K562 (cell line): ENCODE results near the gene TMEM129. TPM values are rescaled to one million over a fixed set of nuclear protein-coding genes. Genes with fewer than 3 reads are reported as not detected.

Experiments used
- CREB3L1 ChIP-seq: fragments of 450-650 bp; IDR thresholded peaks from 2 replicates; pipeline ENCODE4 v1.6.1; 2014; ENCODE audit warnings: low read depth, mild to moderate bottlenecking, moderate library complexity, borderline replicate concordance
- CTCFL ChIP-seq: IDR thresholded peaks from 2 replicates; pipeline ENCODE4 v1.6.1; 2011; ENCODE audit warnings: borderline replicate concordance, low read depth, mild to moderate bottlenecking, moderate library complexity, low read length; ENCODE audit not compliant: insufficient read depth, poor library complexity, severe bottlenecking
- E2F5 ChIP-seq: sonication (generic); formaldehyde crosslinking; IDR thresholded peaks from 2 replicates; pipeline ENCODE4 v1.8.0; 2022; ENCODE audit warnings: mild to moderate bottlenecking, missing genetic modification reagents
- ETS2 ChIP-seq: IDR thresholded peaks from 2 replicates; pipeline ENCODE4 v1.6.1; 2016; ENCODE audit warnings: borderline replicate concordance, missing genetic modification characterization, mild to moderate bottlenecking, moderate library complexity, missing compliant biosample characterization; ENCODE audit not compliant: poor library complexity, severe bottlenecking
- MYC ChIP-seq, 2 experiments: fragments of 250-450 bp in 1 of 2; sonication (Bioruptor Pico) in 1 of 2; IDR thresholded peaks; 2 replicates each; pipeline versions ENCODE4 v1.5.1 to v1.6.1; 2012 to 2021; ENCODE audit warnings: low read depth in 2 of 2, borderline replicate concordance in 1 of 2, improper control_type of control experiment in 1 of 2, low read length in 1 of 2, mild to moderate bottlenecking in 1 of 2, moderate library complexity in 1 of 2
- RFX1 ChIP-seq: fragments of 450-650 bp; IDR thresholded peaks from 2 replicates; pipeline ENCODE4 v1.6.1; 2016; ENCODE audit warnings: mild to moderate bottlenecking, moderate library complexity
- RNF2 ChIP-seq: sonication (generic); IDR thresholded peaks from 2 replicates; pipeline ENCODE4 v1.6.1; 2016
- SIN3A ChIP-seq, 2 experiments: fragments of 150-350 bp in 1 of 2; IDR thresholded peaks; 2 replicates each; pipeline ENCODE4 v1.6.1; 2011 to 2016; ENCODE audit warnings: borderline replicate concordance in 2 of 2, low read depth in 2 of 2, low read length in 2 of 2, mild to moderate bottlenecking in 2 of 2, moderate library complexity in 2 of 2; ENCODE audit not compliant: control insufficient read depth in 1 of 2
- STAT6 ChIP-seq: sonication (generic); formaldehyde crosslinking; IDR thresholded peaks from 2 replicates; pipeline ENCODE4 v1.8.1; 2023; ENCODE audit warnings: mild to moderate bottlenecking, missing genetic modification reagents
- ZHX1 ChIP-seq: fragments of 150-350 bp; conservative IDR thresholded peaks from 2 replicates; pipeline ENCODE4 v1.6.1; 2014; ENCODE audit warnings: low read length
- ZNF324 ChIP-seq: fragments of 250-450 bp; sonication (Bioruptor Pico); IDR thresholded peaks from 2 replicates; pipeline ENCODE4 v1.4.0; 2020; ENCODE audit warnings: mild to moderate bottlenecking
- ZNF395 ChIP-seq: fragments of 200-800 bp; sonication (Bioruptor generic); IDR thresholded peaks from 2 replicates; pipeline ENCODE4 v1.6.1; 2017; ENCODE audit warnings: missing genetic modification characterization, missing compliant biosample characterization
- ZNF707 ChIP-seq: fragments of 250-450 bp; sonication (Bioruptor Pico); conservative IDR thresholded peaks from 2 replicates; pipeline ENCODE4 v1.8.0; 2022; ENCODE audit warnings: inconsistent platforms, mild to moderate bottlenecking, moderate library complexity
- polyA plus RNA-seq, 8 experiments: library from polyadenylated mRNA; depleted of rRNA in 4 of 8; stranded (reverse) in 5 of 8; unstranded in 3 of 8; fragments of >200 nt; fragmentation: Nextera tagmentation in 2 of 8; fragmentation: Illumina TruSeq in 1 of 8; extraction: Ambion mirVana in 2 of 8; extraction: Trizol in 1 of 8; gene quantifications; 2 replicates each; pipeline versions ENCODE4 v1.2.1 to v1.2.3, GENCODE V29; 2011 to 2014; ENCODE audit warnings: inconsistent platforms in 1 of 8, missing spikeins in 1 of 8
- total RNA-seq, 7 experiments: library from RNA; depleted of rRNA in 6 of 7; stranded (reverse); fragments of >200 nt in 6 of 7; fragmentation: Illumina TruSeq in 2 of 7; extraction: Trizol in 2 of 7; gene quantifications; 2 replicates each; pipeline versions ENCODE4 v1.2.1 to v1.2.3, GENCODE V29; 2011 to 2021; ENCODE audit warnings: low replicate concordance in 1 of 7

TMEM129 gene
- total and polyA plus RNA-seq, 9 of the 15 experiments (the other 6 are each of a cell fraction or from before 2014, with no cell fraction given): 0.34 to 47.2 (median 18.8) TPM

- TF ChIP-seq ETS2 (tag): no peak
- TF ChIP-seq ZNF395 (CRISPR knock-in tag): 0 out of 2 replicates have a peak, but pooled peaks have one; percentile 4
- TF ChIP-seq ZHX1: no peak
- TF ChIP-seq E2F5 (CRISPR knock-in tag): no peak; the same call in 1 of the 2 replicates
- TF ChIP-seq CTCFL: no peak
- no peak for TF ChIP-seq CREB3L1
- TF ChIP-seq STAT6 (CRISPR knock-in tag): 0 out of 2 replicates have a peak, but pooled peaks have one; percentile 40
- TF ChIP-seq ZNF324 (CRISPR knock-in tag): no peak
- TF ChIP-seq ZNF707 (CRISPR knock-in tag): no peak
- no peak for TF ChIP-seq RFX1
- no peak; the same call in 1 of the 2 replicates for TF ChIP-seq MYC (IDR thresholded peaks at IDR 0.05; ENCODE audit: low read depth, low read length)
- 0 out of 2 replicates have a peak, but pooled peaks have one; percentile 7 for TF ChIP-seq MYC (CRISPR knock-in tag; IDR thresholded peaks at IDR 0.05; ENCODE audit: borderline replicate concordance, low read depth)
- TF ChIP-seq RNF2: no peak
- TF ChIP-seq SIN3A (IDR thresholded peaks at IDR 0.05; ENCODE audit: borderline replicate concordance in 2 of 2, control insufficient read depth in 1 of 2, low read depth in 2 of 2, low read length in 2 of 2): no peak; a peak in 2 of 4 replicates
Observed at GRCh38 chr4:1711571-1712215, 9.4 kb downstream of the TMEM129 start (continued).
